Bone marrow (tissue), 2 donors: ENCODE measurements around the gene CT55.
"Not testable (repeated sequence)": the region's sequence is repeated elsewhere in the genome, so short reads cannot be mapped to it uniquely, and the experiment has no call there.

ENCODE experiments used
- DNase-seq, 2 donors: peaks; one replicate each; lab custom pipeline; 2025; lab: John Stamatoyannopoulos, UW

CT55 gene, protein sequence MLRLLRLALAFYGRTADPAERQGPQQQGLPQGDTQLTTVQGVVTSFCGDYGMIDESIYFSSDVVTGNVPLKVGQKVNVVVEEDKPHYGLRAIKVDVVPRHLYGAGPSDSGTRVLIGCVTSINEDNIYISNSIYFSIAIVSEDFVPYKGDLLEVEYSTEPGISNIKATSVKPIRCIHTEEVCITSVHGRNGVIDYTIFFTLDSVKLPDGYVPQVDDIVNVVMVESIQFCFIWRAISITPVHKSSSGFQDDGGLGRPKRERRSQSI

GRCh38 chrX:135170877-135171519, at the start of gene CT55:
CT55 (minus strand) TSS chrX:135171398; CDS start chrX:135171171, 227 bp downstream.
- no peak for DNase-seq

GRCh38 chrX:135213200-135213844, 42.1 kb upstream of the CT55 start:
- DNase-seq: no peak

DNA sequence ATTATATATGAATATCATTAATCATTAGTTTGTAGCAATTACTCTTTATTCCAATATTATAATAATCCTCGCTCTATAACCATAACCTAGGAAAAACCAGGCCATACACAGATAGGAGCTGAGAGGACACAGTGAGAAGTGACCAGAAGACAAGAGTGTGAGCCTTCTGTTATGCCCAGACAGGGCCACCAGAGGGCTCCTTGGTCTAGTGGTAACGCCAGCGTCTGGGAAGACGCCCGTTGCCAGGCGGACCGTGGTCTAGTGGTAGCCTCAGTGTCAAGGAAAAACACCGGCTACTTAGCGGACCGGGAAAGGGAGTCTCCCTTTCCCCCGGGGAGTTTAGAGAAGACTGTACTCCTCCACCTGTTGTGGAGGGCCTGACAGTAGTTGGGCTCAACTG, 35.2 kb upstream of the CT55 start:
- DNase-seq: not testable (repeated sequence)

DNA sequence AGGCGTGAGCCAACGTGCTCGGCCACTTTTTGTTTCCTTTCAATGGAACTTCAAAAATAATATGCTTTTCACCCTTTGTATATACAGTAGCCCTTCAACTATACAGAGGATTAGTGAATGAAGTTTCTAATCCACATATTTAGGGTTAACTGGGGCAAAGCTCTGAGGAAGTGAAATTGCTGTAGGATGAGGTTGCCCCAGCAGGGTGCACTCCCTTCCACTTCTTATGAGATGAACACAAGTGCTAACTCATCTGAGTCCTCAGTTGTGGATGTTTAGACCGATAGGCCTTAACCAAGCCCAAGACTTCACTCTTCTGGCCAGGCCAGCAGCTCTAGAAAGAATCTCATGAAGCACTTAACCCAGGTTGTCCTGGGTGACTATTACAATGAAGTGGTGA, 29.1 kb upstream of the CT55 start:
- no peak for DNase-seq

DNA sequence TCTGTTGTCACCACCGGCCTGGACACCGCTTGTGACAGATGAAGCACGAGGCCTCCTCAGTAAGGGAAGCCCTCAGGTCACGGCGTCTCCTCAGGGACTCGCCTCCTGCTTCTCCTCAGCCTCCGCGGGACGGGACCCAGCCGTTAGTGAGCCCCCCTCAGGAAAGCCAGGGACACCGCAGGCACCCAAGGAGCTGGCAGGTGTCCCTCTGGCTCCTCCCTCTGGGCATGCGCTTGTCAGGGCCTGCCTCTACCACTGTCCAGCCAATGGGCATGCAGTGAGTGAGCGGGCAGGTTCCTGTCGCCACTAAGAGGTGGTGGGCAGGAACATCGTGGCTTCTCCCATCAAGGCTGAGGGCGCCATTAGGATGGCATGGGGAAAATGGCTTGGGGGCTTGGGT, 23.5 kb upstream of the CT55 start:
- no peak for DNase-seq

DNA sequence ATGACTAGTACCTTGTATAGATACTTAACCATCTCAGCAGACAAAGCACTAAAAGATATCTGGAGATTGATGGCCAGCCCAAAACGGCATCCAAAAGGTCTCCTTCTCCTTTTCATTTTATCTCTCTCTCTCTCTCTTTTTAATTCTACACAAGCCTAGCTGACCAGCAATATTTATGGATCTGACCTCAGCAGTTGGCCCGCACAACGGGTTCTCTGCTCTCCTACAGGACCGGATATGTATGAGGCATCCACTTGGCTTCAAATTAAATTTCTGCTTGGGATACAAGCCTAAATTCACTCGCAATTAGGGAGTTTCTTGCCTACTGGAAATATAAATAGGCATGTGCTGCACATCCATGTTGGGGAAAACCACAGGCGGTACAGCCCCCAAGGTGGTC, 22.5 kb upstream of the CT55 start:
- no peak for DNase-seq

DNA sequence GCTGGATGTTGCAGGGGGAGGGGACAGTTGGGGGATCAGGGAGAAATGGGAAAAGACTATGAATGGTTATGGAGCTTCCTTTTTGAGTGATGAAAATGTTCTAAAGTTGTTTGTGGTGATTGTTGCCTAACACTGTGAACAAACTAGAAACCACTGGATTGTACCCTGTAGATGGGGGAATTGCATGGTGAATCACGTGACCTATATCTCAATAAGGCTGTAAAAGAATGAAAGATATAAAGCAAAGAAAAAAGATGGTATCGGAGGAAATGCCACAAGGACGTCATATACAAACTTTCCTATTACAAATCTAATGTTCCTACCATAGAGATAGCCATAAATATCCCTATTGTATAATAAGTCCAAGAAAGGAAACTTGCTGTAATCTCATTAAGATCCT, 20.6 kb upstream of the CT55 start:
- DNase-seq: no peak

DNA sequence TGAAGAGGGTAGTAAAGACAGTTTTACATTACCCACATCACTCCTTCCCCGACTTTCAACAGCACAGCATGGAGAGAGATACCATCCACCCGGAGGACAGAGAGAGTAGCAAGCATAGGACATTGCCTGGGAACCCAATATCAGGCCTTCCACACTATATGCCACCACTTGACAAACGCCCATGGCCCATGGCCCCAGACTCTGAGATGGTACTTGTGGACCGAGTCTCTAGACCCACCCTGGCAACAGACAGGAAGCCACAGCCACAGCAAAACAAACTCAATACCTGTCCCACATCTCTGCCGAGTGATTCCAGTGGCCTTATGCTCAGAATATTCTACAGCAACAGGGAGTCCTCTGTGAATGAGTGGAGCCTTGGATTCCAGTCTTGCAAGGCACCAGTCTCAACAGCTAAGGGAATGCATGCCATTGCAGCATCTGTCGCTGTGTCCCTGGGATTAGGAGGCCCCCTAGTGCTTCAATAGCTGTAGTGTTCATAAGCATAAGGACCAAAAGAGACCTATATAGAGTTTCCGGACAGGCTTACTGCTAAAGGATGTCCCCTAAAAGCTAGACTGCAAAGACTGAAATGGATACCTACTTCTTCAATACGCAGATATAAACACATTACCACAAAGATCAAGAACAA, 14.7 kb upstream of the CT55 start:
- no peak for DNase-seq

DNA sequence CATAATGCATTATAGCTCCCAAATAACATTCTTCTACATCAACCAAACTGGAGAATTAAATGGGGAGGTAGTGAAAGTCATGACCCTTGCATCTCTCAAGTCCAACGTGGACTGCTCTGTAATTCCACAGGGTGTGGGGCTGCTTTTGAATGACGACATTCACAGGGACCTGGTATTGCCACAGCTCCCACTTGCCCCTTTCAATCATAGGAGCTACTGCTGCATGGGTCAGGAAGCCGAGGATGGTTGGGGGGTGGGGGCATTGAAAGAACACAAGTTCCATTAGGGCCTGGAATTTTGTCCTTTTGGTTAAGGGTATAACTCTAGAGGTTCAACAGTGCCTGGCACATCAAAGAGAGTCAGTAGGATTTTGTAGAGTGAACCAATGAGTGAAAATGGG, 7.4 kb upstream of the CT55 start:
- DNase-seq: no peak

- DNase-seq: no peak
Measured at GRCh38 chrX:135170468-135170867, 730 bp downstream of the CT55 start.

- not testable (repeated sequence) for DNase-seq
Measured at GRCh38 chrX:135169534-135169933, 1.7 kb downstream of the CT55 start.

GRCh38 chrX:135168486-135168885, 2.7 kb downstream of the CT55 start:
- no peak for DNase-seq

- DNase-seq: not testable (repeated sequence)
Measured at GRCh38 chrX:135154688-135155087, 16.5 kb downstream of the CT55 start.

GRCh38 chrX:135126145-135126544, 45.1 kb downstream of the CT55 start:
- not testable (repeated sequence) for DNase-seq

- DNase-seq: not testable (repeated sequence)
Measured at GRCh38 chrX:135120056-135120576, 51.1 kb downstream of the CT55 start, which contains the start of gene ETDB. ETDB (minus strand) TSS chrX:135120526; CDS start chrX:135119261, 1,265 bp downstream.

DNA sequence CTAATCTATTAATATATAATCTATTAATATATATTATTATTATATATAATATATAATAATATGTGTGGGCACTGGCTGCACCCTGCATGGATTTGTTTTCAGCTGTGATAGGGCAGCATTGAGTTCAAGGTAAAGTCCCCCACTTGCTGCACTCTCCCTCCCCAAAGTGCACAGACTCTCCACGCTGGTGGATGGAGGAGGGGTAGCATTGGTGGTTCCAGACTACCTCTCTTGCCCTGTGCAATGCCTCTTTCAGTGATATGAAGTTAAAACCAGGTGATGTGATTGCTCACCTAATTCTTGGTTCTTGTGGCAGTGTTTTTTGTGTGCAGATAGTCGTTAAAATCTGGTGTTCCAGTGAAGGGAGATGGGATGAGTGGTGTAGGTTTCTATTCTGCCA, 55.1 kb downstream of the CT55 start:
- not testable (repeated sequence) for DNase-seq

GRCh38 chrX:135114392-135114791, 56.8 kb downstream of the CT55 start:
- DNase-seq: no peak

DNA sequence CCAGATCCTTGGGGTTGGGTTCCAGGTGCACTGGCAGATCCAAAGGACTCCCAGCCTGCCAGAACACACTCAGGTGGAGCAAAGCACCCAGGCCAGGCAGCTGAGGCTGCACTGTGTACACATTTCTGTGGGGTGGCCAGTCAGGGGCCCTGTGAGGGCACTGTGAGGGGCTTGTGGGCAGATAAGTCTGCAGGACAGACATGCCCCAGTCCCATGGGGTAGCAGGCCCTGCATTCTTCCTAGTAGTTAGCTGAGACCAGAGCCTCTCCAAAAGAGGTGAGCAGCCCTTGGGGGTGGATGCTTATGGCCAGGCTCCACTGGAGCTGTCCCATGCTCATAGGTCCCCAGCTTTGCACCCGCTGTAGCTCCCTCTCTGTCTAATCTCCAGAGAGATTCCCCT, 58.5 kb downstream of the CT55 start:
- DNase-seq: no peak

DNA sequence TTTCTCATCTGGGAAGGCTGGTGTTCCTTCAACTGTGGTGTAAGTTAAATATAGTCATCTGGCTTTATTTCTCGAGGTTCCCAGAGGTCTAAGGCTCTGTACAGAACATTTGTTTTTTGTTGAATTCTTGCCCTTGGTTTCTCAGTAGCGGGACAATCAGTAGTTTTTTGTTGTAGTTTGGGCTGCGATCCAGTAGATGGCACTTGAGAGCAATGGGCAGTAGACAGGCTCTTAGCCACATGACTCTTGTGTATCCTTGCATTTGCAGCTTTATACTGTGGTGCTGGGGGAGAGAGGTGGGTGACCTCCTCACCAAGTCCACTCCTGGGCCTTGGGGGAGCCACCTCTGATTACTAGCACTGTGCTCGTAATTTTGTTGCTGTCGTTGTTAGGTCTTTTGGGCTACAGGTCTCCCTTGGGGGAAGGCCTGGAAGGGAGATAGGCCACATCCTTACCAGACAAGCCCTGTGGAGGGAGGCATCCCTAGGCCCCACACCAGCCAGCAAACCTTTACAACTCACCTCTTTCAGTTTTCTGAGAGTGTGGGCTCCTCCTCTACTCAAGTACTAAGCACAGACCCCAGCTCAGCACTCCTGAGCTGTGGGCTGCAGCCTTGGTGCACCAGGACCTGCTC, 59.0 kb downstream of the CT55 start:
- DNase-seq: peak in 1 of 2 donors; percentile 5

- no peak for DNase-seq
Measured at GRCh38 chrX:135109554-135109953, 61.6 kb downstream of the CT55 start.
